ENCODE measurements around the gene MRGPRX2.

GRCh38 chr11:19076744-19077589, 16.4 kb upstream of the MRGPRX2 start:
- TF ChIP-seq CTCF (IDR thresholded peaks at IDR 0.05 in 2 of 3, conservative IDR thresholded peaks at IDR 0.05 in 1 of 3; ENCODE audit: control insufficient read depth in 2 of 3, extremely low read depth in 1 of 3, insufficient read depth in 1 of 3, low read depth in 3 of 3, low read length in 3 of 3) (peak; percentile 86 to 98 (median 98)), SMARCA5 (IDR thresholded peaks at IDR 0.05) (no peak), EED (IDR thresholded peaks at IDR 0.05; ENCODE audit: low read depth) (no peak), RBBP5 (conservative IDR thresholded peaks at IDR 0.05) (no peak), NR2C2 (IDR thresholded peaks at IDR 0.05; ENCODE audit: borderline replicate concordance, control insufficient read depth, insufficient read length, low read depth) (no peak), ATF3 (IDR thresholded peaks at IDR 0.05; ENCODE audit: borderline replicate concordance, extremely low read depth, low read depth, low read length) (no peak), GABPA (IDR thresholded peaks at IDR 0.05; ENCODE audit: low read depth) (no peak), RCOR1 (conservative IDR thresholded peaks at IDR 0.05; ENCODE audit: low read depth, low read length) (no peak)

All from GM12878 (cell line).